Right lobe of liver (tissue), 6 donors: ENCODE results near the gene ARPC2. TPM values are rescaled to one million over a fixed set of nuclear protein-coding genes. Genes with fewer than 3 reads are reported as not detected.
"Not testable (repeated sequence)": the region's sequence is repeated elsewhere in the genome, so short reads cannot be mapped to it uniquely, and the experiment has no call there.

Experiments used
- ATAC-seq, 4 donors: fragments of 200-7000 bp; cut with Tn5 transposase; one replicate each; pipeline ENCODE4 v1.9.1; 2020; ENCODE audit warnings: mild to moderate bottlenecking in 4 of 4, moderate library complexity in 4 of 4
- DNase-seq, 3 donors: peaks; one replicate each; pipeline ENCODE4 v3.0.0-alpha.2; 2020
- H3K27ac ChIP-seq, 3 donors: fragments of 200-600 bp; one replicate each; pipeline ENCODE4 v1.8.0; 2022
- H3K27me3 ChIP-seq, 2 donors: fragments of 200-600 bp; one replicate each; pipeline ENCODE4 v1.8.0; 2022
- H3K36me3 ChIP-seq, 4 donors: fragments of 200-600 bp; sonication (generic) in 1 of 4; one replicate each; pipeline versions ENCODE4 v1.5.1 to v1.8.0; 2017 to 2022; ENCODE audit warnings: control low read depth in 1 of 4
- H3K4me1 ChIP-seq, 4 donors: fragments of 200-600 bp; sonication (generic) in 1 of 4; one replicate each; pipeline versions ENCODE4 v1.5.1 to v1.8.0; 2017 to 2022; ENCODE audit warnings: control low read depth in 1 of 4
- H3K4me3 ChIP-seq, 3 donors: fragments of 200-600 bp; one replicate each; pipeline ENCODE4 v1.8.0; 2022
- H3K9me3 ChIP-seq, 4 donors: fragments of 200-600 bp; sonication (generic) in 1 of 4; one replicate each; pipeline versions ENCODE4 v1.5.1 to v1.8.0; 2017 to 2022; ENCODE audit warnings: control low read depth in 1 of 4
- POLR2A ChIP-seq: fragments of 450-650 bp; IDR thresholded peaks from one replicate; pipeline ENCODE4 v1.6.1; 2017; ENCODE audit warnings: antibody characterized with exemption, mild to moderate bottlenecking
- WGBS: methylation state at CpG from one replicate; pipeline ENCODE4 v1.1.6; 2018; ENCODE audit warnings: low coverage, low lambda C conversion rate; ENCODE audit not compliant: insufficient coverage; ENCODE audit errors: missing lambda C conversion rate; 5-methylcytosine and 5-hydroxymethylcytosine counted together
- intact Hi-C, 2 donors: fragments of 100-400 bp; cut with DNase I; formaldehyde crosslinking; loops; one replicate each; pipeline versions ENCODE4 v1.11.2 to v1.14.1; 2022
- long read RNA-seq: library from polyadenylated mRNA; unstranded; transcript quantifications from one replicate; pipeline ENCODE4 v2.0.0, GENCODE V29; 2019
- total RNA-seq, 6 experiments: library from RNA; depleted of rRNA in 2 of 6; stranded (reverse); fragments of >200 nt in 2 of 6; fragmentation: NEBNext Ultra II Directional in 3 of 6; extraction: Animal tissue kit (Norgen Biotek cat#: 25700) in 3 of 6; gene quantifications; one replicate each; pipeline versions ENCODE4 v1.1.0 to v1.2.4, GENCODE V29; 2016 to 2023
- TF ChIP-seq, protein P1 (sequence below), 4 donors: fragments of 200-600 bp in 3 of 4; fragments of 450-650 bp in 1 of 4; IDR thresholded peaks; one replicate each; pipeline versions ENCODE4 v1.5.1 to v1.8.0; 2016 to 2022; ENCODE audit warnings: antibody characterized with exemption in 4 of 4, mild to moderate bottlenecking in 2 of 4
- donor health status: DM: no; HTN: yes; CAD: no.
- donor health status: DM: no; HTN: no; CAD: no.
- donor health status: DM: no; HTN: no; CAD: no.
- donor health status: DM: no; HTN: yes; CAD: no.
- donor health status: DM: no; HTN: yes; CAD: no.

The ARPC2 gene
- 100 to 1,000 TPM in 1 of 6 experiments, 10 to 100 TPM in 5; 54.9 to 110 (median 78.1) TPM for total RNA-seq
- long read RNA-seq, transcript ARPC2-202 (11 exons, 1,505 nt): major isoform, 7 of 13 reads
- long read RNA-seq, partial matches to known transcripts: 4 of 13 reads
- long read RNA-seq, other reads (novel, unspliced or antisense): 2 of 13 reads

DNA sequence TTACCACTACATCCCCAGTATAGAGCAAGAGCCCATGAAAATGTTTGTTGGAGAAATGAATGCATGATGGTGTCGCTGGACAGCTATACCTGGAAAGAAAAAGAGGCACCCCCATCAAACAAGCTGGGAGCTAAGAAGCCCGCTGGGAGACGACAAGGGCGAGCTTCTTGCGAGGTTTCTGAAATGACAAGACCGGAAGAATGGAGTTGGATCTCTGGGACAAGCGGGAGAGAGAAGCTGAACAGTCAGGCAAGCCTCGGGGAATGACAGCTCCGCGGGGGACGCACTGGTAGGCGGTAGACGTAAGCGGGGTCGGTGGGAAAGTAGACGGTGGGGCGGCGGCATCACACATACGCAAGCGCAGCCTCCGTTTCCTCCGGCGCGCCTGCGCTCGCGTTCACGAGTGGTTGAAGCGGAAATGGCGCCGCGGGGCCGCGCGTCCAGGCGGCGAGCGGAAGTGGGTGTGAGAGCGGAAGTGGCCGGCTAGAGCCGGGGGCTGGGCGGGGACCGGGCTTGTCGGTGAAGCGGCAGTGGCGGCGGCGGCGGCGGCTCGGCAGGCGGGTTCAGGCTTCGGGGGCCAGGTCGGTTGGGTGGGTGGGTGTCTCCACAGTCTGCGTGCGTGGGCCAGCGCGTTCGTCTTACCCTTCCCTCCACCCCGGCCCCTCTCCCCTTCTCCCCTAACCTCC lies at the start of gene ARPC2:
TSS of gene ARPC2 (plus strand) at position 516 of the 686 bp plus-strand sequence. CDS start 282 bp downstream, outside the sequence.
- TF ChIP-seq POLR2A: peak; percentile 88
- TF ChIP-seq, protein P1, sequence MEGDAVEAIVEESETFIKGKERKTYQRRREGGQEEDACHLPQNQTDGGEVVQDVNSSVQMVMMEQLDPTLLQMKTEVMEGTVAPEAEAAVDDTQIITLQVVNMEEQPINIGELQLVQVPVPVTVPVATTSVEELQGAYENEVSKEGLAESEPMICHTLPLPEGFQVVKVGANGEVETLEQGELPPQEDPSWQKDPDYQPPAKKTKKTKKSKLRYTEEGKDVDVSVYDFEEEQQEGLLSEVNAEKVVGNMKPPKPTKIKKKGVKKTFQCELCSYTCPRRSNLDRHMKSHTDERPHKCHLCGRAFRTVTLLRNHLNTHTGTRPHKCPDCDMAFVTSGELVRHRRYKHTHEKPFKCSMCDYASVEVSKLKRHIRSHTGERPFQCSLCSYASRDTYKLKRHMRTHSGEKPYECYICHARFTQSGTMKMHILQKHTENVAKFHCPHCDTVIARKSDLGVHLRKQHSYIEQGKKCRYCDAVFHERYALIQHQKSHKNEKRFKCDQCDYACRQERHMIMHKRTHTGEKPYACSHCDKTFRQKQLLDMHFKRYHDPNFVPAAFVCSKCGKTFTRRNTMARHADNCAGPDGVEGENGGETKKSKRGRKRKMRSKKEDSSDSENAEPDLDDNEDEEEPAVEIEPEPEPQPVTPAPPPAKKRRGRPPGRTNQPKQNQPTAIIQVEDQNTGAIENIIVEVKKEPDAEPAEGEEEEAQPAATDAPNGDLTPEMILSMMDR (IDR thresholded peaks at IDR 0.05): peak in 1 of 4 donors; percentile 43
- ATAC-seq (peak; percentile 97 to 99 (median 98)), DNase-seq (peak; percentile 95 to 96 (median 96))
- Histone ChIP-seq H3K4me3 (peak within 1 kb of the TSS; percentile 83 to 91 (median 84)), H3K36me3 (peaks cover 0 to 2% (median 0%) of the 10 kb centered on the region in 4 donors), H3K27ac (peak within 1 kb of the TSS; percentile 72 to 92 (median 91)), H3K4me1 (peaks cover 0 to 24% (median 7%) of the 10 kb centered on the region in 4 donors), H3K27me3 (no peaks in the 10 kb centered on the region), H3K9me3 (no peaks in the 10 kb centered on the region)
- 1% methylated on average over 16 of the region's 60 CpGs for WGBS
- intact Hi-C loops: no loop called here

DNA sequence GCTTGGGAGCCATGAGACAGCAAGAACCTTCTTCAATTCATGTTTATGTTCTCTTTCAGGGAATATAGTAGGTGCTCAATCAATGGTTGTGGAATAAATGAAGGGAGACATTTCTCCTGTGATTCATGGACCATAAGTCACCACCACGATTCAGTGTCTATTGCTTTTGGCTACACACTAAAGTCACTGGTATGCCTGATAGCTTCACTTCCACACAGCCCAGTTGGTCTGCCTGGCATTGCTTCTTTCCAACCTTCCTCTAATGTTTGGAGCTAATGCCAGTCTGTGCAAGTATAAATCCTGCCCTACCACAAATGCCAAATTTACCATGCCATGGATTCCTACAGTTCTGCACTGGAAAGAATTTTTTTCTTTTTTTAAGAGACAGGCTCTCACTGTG lies 49.0 kb upstream of the ARPC2 start:
- ATAC-seq: no peak
- H3K27me3 ChIP-seq: no peaks in the 10 kb centered on the region
- H3K4me1 ChIP-seq: no peaks in the 10 kb centered on the region
- TF ChIP-seq, protein P1 (IDR thresholded peaks at IDR 0.05): no peak
- TF ChIP-seq POLR2A: no peak
- intact Hi-C loops: no loop called here
- H3K9me3 ChIP-seq: no peaks in the 10 kb centered on the region
- H3K4me3 ChIP-seq: no peak overlapping the region
- no peak overlapping the region for H3K27ac ChIP-seq
- WGBS: 47% methylated on average over 1 of the region's 1 CpG
- no peak for DNase-seq
- H3K36me3 ChIP-seq: no peaks in the 10 kb centered on the region

DNA sequence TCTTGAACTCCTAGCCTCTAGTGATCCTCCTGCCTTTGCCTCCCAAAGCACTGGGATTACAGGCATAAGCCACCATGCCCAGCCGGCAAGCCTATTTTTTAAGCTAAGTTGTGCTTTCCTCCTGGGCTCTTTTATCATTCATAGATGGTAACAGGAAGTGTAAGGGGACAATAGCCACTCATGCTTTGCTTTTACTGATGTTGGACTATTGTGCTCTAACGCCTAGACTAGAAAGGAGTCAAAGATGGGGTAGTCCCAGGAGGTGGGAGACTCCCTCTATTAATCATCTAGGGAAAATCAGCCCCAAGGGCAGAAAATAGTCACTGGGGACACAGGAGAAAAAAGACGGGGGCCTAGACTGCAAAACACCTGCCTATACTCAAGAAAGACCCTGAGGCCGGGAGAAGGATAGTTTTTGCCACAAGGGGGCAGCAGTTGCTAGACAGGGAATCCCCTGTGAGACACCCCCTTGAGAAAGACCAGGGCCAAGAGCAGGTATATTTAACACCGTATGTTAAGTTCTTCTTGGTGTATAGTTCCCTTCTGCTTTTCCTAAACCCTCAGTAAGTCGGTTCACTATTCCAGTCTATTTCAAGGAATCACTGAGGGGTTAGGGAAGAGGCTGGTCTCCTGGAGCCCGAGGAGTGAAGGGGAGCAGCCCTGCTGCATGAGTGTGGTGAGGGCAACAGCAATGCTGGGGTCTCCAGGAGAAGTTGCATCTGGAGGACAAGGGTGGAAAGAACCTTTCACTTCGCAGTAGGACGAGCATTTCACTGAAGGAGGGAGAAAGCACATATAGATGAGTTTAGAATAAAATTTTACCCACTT lies 48.1 kb upstream of the ARPC2 start:
- intact Hi-C loops: no loop called here
- no peaks in the 10 kb centered on the region for H3K4me1 ChIP-seq
- 39% methylated on average over 8 of the region's 9 CpGs for WGBS
- ATAC-seq: peak; percentile 47 to 69 (median 53)
- no peak overlapping the region for H3K27ac ChIP-seq
- TF ChIP-seq, protein P1 (IDR thresholded peaks at IDR 0.05): peak; percentile 28 to 70 (median 63)
- no peak for TF ChIP-seq POLR2A
- H3K9me3 ChIP-seq: no peaks in the 10 kb centered on the region
- peak in 1 of 3 donors; percentile 30 for DNase-seq
- no peaks in the 10 kb centered on the region for H3K27me3 ChIP-seq
- no peaks in the 10 kb centered on the region for H3K36me3 ChIP-seq
- H3K4me3 ChIP-seq: no peak overlapping the region

DNA sequence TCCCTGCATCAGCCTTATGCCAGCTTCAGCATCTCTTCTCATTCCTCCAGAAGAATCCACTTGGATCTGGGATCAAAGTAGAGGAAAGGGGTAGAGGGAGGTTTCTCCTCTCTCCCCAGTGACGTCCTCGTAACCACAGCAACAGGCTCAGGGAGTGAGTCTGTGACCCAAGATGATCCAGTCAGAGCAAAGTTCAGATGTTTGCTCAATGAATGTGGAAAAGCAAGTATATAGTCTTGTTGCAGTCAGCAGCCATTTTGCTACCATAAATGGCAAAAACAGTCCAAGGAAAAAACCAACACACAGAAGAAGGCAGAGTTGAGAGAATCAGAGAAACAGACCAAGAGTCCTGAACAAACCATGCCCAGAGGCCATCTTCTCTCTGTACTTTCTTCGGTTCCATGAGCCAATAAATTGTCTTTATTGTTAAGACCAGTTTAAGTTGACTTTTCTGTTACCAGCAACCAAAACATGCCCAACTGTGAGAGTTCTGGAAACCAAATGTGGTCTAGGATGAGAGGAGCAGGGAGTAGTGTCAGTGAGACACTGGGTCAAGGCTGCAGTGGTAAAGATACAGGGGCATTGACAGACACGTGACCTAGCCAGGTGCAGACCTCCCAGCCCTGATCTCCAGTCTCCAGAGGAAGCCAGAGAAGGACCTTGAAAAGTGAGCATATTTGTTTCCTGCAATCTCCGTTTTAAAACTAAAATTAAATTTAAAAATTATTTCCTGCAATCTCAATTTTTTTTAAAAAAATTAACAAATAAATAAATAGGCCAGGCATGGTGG lies 47.0 kb upstream of the ARPC2 start:
- intact Hi-C loops: no loop called here
- WGBS: 65% methylated on average over 5 of the region's 5 CpGs
- Histone ChIP-seq H3K9me3 (no peaks in the 10 kb centered on the region), H3K36me3 (no peaks in the 10 kb centered on the region), H3K27ac (no peak overlapping the region), H3K4me1 (no peaks in the 10 kb centered on the region), H3K4me3 (no peak overlapping the region), H3K27me3 (no peaks in the 10 kb centered on the region)
- ATAC-seq (peak in 2 of 4 donors; percentile 57 to 78), DNase-seq (no peak)
- TF ChIP-seq, protein P1 (IDR thresholded peaks at IDR 0.05): no peak
- no peak for TF ChIP-seq POLR2A

DNA sequence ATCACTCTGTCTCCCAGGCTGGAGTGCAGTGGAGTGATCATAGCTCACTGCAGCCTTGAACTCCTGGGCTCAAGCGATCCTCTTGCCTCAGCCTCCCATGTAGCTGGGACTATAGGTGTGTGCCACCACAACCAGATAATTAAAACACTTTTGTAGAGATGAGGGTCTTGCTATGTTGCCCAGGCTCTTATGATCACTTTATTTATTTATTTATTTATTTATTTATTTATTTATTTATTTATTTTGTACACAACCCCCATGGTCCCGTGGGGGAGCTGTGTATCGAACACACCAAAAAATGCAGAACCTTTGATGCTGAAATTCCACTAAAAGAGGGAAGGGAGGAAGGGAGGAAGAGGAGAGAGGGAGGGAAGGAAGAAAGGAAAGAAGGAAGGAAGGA lies 45.2 kb upstream of the ARPC2 start:
- intact Hi-C loops, H3K4me1 ChIP-seq, DNase-seq, H3K27me3 ChIP-seq, H3K27ac ChIP-seq, ATAC-seq, H3K9me3 ChIP-seq, H3K36me3 ChIP-seq, H3K4me3 ChIP-seq: not testable (repeated sequence)
- 81% methylated on average over 3 of the region's 3 CpGs for WGBS
